Colonic mucosa (tissue), 4 donors: ENCODE measurements around the gene MAP1LC3B. TPM values are rescaled to one million over a fixed set of nuclear protein-coding genes. Genes with fewer than 3 reads are reported as not detected.
A peak's percentile ranks its signal among the peaks of the same experiment; 100 is the strongest.

Source experiments
- DNase-seq: peaks from one replicate; pipeline ENCODE4 v3.0.0-alpha.2; 2020
- H3K27ac ChIP-seq: fragments of 200-600 bp; one replicate; pipeline ENCODE4 v1.8.0; 2021
- H3K27me3 ChIP-seq: fragments of 200-600 bp; one replicate; pipeline ENCODE4 v1.8.0; 2021
- H3K36me3 ChIP-seq: fragments of 200-600 bp; one replicate; pipeline ENCODE4 v1.8.0; 2021
- H3K4me1 ChIP-seq: fragments of 200-600 bp; one replicate; pipeline ENCODE4 v1.8.0; 2021; ENCODE audit warnings: mild to moderate bottlenecking
- H3K4me3 ChIP-seq: fragments of 200-600 bp; one replicate; pipeline ENCODE4 v1.8.0; 2021
- H3K9ac ChIP-seq, 2 donors: one replicate each; pipeline ENCODE4 v1.7.0; 2013; ENCODE audit warnings: control low read depth in 2 of 2, low read depth in 2 of 2, low read length in 2 of 2
- H3K9me3 ChIP-seq: fragments of 200-600 bp; one replicate; pipeline ENCODE4 v1.8.0; 2021
- intact Hi-C: fragments of 100-400 bp; cut with DNase I; formaldehyde crosslinking; loops from one replicate; pipeline ENCODE4 v1.14.1; 2022
- total RNA-seq, 2 donors: library from RNA; stranded (reverse); fragmentation: NEBNext Ultra II Directional in 1 of 2; extraction: Animal tissue kit (Norgen Biotek cat#: 25700) in 1 of 2; gene quantifications; one replicate each; pipeline ENCODE4 v1.2.1, GENCODE V29; 2021
- TF ChIP-seq, protein P1 (sequence below): fragments of 200-600 bp; IDR thresholded peaks from one replicate; pipeline ENCODE4 v1.8.0; 2022; ENCODE audit warnings: antibody characterized with exemption, mild to moderate bottlenecking
- donor health status: healthy.
- donor health status: DM: no; HTN: no; CAD: no.
- donor health status: DM: no; HTN: no; CAD: no.

Gene MAP1LC3B
- total RNA-seq, 2 donors from 2014 or later, result 45.0 to 83.0 TPM

DNA sequence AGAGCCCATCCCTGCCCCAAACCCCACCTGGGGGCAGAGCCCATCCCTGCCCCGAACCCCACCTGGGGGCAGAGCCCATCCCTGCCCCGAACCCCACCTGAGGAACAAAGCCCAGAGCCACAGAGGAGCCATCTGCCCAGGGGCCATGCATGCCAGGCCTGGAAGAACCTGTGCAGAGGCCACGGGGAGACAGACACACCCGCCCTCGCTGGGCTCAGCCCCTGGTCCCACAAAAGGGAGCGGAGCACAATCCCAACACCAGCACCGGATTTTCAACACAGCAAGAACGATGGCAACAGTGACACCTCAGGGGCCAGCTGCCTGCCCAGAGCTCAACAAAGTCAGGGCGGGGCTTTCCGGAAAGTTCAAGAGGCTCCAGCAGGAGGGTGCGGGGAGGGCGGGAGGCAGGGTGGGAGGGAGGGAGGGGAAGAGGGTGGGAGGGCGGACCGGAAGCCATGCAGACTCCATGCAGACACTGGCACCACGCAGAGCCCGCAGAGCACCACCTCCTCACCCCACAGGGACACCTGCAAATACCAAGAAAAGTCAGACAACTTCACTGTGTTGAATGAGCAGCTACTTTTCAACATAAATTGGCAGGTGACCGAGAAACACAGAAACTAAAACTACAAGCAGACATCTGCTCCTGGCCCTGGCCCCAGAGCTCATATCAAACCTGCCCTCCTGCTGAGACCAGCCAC, 47.1 kb upstream of the MAP1LC3B start:
- intact Hi-C loops, result no loop called here
- Histone ChIP-seq H3K27ac (peak overlapping the region; percentile 57), H3K9ac (peak overlapping the region in 1 of 2 donors; percentile 43), H3K27me3 (no peaks in the 10 kb centered on the region), H3K4me1 (no peaks in the 10 kb centered on the region), H3K36me3 (peaks cover 6% of the 10 kb centered on the region), H3K9me3 (no peaks in the 10 kb centered on the region), H3K4me3 (no peak overlapping the region)
- peak; percentile 70 for DNase-seq
- TF ChIP-seq, protein P1, sequence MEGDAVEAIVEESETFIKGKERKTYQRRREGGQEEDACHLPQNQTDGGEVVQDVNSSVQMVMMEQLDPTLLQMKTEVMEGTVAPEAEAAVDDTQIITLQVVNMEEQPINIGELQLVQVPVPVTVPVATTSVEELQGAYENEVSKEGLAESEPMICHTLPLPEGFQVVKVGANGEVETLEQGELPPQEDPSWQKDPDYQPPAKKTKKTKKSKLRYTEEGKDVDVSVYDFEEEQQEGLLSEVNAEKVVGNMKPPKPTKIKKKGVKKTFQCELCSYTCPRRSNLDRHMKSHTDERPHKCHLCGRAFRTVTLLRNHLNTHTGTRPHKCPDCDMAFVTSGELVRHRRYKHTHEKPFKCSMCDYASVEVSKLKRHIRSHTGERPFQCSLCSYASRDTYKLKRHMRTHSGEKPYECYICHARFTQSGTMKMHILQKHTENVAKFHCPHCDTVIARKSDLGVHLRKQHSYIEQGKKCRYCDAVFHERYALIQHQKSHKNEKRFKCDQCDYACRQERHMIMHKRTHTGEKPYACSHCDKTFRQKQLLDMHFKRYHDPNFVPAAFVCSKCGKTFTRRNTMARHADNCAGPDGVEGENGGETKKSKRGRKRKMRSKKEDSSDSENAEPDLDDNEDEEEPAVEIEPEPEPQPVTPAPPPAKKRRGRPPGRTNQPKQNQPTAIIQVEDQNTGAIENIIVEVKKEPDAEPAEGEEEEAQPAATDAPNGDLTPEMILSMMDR, result no peak

- peaks cover 6% of the 10 kb centered on the region for H3K36me3 ChIP-seq
- no peaks in the 10 kb centered on the region for H3K4me1 ChIP-seq
- intact Hi-C loops, result no loop called here
These were observed 46.3 kb upstream of the MAP1LC3B start for GRCh38 chr16:87345726-87346424.

GRCh38 chr16:87346517-87347060, 45.5 kb upstream of the MAP1LC3B start:
- H3K4me3 ChIP-seq, result no peak overlapping the region
- TF ChIP-seq, protein P1, result no peak
- H3K9me3 ChIP-seq, result no peaks in the 10 kb centered on the region
- DNase-seq, result no peak
- H3K4me1 ChIP-seq, result no peaks in the 10 kb centered on the region
- H3K9ac ChIP-seq, result no peak overlapping the region
- no peak overlapping the region for H3K27ac ChIP-seq
- H3K27me3 ChIP-seq, result no peaks in the 10 kb centered on the region
- H3K36me3 ChIP-seq, result peaks cover 6% of the 10 kb centered on the region
- intact Hi-C loops, result no loop called here

More at GRCh38 chr16:87345726-87346424, 46.3 kb upstream of the MAP1LC3B start:
- Histone ChIP-seq H3K9ac (peak overlapping the region in 1 of 2 donors; percentile 43), H3K27me3 (no peaks in the 10 kb centered on the region), H3K27ac (peak overlapping the region; percentile 57), H3K4me3 (no peak overlapping the region), H3K9me3 (no peaks in the 10 kb centered on the region)
- no peak for DNase-seq
- TF ChIP-seq, protein P1, result no peak

DNA sequence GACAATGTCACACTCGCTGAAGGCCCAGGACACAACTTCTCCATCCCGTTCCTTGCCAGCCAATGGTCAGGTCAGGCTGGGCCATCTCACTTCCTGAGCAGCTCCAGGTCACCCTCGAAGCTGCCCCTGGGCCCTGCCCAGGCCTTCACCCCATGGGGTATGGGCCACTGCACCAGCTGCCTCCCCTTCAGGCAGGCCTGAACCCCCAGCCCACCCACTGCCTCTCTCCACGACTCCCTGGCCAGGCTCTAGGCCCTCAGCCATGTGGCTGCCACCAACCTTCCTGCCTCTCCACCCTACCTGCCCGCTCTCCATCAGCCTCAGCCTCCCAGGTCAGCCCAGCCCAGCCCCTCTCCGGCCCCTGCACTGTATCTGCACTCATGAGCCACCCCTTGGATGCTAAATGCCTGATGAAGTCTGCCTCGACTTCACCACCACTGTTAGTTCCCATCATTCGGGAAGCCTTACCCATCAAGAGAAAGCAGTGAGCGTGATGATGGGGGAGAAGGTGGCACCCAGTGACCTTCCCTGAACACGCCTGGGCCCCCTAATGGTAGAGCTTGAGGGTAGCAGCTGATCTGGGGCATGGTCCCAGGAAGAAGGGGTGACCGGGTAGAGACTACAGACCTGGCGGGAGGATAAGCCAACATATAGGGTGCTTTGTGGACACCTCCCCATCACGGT, 44.1 kb upstream of the MAP1LC3B start:
- Histone ChIP-seq H3K9ac (no peak overlapping the region), H3K36me3 (no peaks in the 10 kb centered on the region), H3K9me3 (no peaks in the 10 kb centered on the region), H3K27me3 (no peaks in the 10 kb centered on the region), H3K4me3 (no peak overlapping the region), H3K4me1 (no peaks in the 10 kb centered on the region), H3K27ac (no peak overlapping the region)
- intact Hi-C loops, result no loop called here
- DNase-seq, result no peak
- TF ChIP-seq, protein P1, result no peak

GRCh38 chr16:87348616-87349157, 43.4 kb upstream of the MAP1LC3B start:
- H3K4me1 ChIP-seq, result no peaks in the 10 kb centered on the region
- H3K9me3 ChIP-seq, result no peaks in the 10 kb centered on the region
- DNase-seq, result no peak
- no peak overlapping the region for H3K4me3 ChIP-seq
- intact Hi-C loops, result no loop called here
- H3K9ac ChIP-seq, result no peak overlapping the region
- TF ChIP-seq, protein P1, result no peak
- H3K27ac ChIP-seq, result no peak overlapping the region
- no peaks in the 10 kb centered on the region for H3K36me3 ChIP-seq
- no peaks in the 10 kb centered on the region for H3K27me3 ChIP-seq
